ENCODE results near the gene BMP2. TPM values are rescaled to one million over a fixed set of nuclear protein-coding genes. Genes with fewer than 3 reads are reported as not detected.

Gene BMP2
- total and polyA plus RNA-seq, 2 of the 4 experiments (the other 2 are of a cell fraction): 0.18 to 0.21 TPM

DNA sequence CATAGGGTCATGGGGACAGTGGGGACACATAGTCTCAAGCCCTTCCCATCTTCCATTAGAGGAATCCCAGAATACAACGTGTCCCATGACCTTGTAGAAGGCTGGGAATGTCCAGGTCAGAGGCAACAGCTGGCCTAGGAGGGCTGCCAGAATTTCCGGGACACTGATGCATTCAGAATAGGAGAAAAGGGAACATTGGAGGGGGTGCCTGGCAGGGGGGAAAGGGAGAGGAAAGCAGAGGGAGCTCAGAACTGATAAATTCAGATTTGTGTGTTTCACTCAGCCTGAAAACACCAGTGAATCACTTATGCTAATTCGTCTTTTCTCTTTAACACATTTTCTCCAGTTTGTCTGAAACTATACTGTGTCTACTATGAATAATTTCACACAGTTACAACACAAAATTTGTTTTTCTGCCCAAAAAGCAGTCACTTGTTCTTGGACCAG is 35.5 kb upstream of the BMP2 start:
- WGBS, 2 experiments (ENCODE audit: extremely low coverage in 2 of 2, insufficient read length in 1 of 2): no CpG with 5 or more reads among the region's 3 CpGs
- Histone ChIP-seq H3K9me3 (ENCODE audit: control insufficient read depth, insufficient read depth, low read length) (no peaks in the 10 kb centered on the region), H4K20me1 (ENCODE audit: insufficient read depth, low read length) (no peaks in the 10 kb centered on the region), H2AK9ac (replicated peaks; ENCODE audit: low read depth, low read length, poor library complexity) (no peak overlapping the region), H4K91ac (ENCODE audit: insufficient read depth, low read depth, low read length) (no peak overlapping the region), H2BK5ac (ENCODE audit: low read depth, low read length, poor library complexity, severe bottlenecking) (no peak overlapping the region), H2AFZ (replicated peaks; ENCODE audit: low read length, poor library complexity) (no peak overlapping the region), H3K4ac (ENCODE audit: low read depth, low read length) (no peak overlapping the region), H3K4me1 (ENCODE audit: control insufficient read depth, insufficient read depth, low read length) (no peaks in the 10 kb centered on the region), H3K9ac (ENCODE audit: low read depth, low read length) (no peak overlapping the region), H3K9me1 (ENCODE audit: insufficient read depth, low read length) (no peaks in the 10 kb centered on the region), H4K5ac (ENCODE audit: low read depth, low read length) (no peak overlapping the region), H4K8ac (ENCODE audit: low read depth in 2 of 2, low read length in 2 of 2) (no peak overlapping the region), H2BK120ac (ENCODE audit: low read depth, low read length) (no peak overlapping the region), H3K79me1 (ENCODE audit: low read depth in 1 of 2, low read length in 2 of 2) (no peaks in the 10 kb centered on the region), H3K4me2 (ENCODE audit: low read depth, low read length) (no peak overlapping the region), H3K23ac (ENCODE audit: low read depth, low read length) (no peak overlapping the region), H3K27me3 (ENCODE audit: control insufficient read depth, insufficient read depth, low read length) (peaks cover 3% of the 10 kb centered on the region; the same call in 1 of the 2 replicates), H2AK5ac (ENCODE audit: low read depth, low read length) (no peak overlapping the region), H2BK20ac (ENCODE audit: low read depth, low read length) (no peak overlapping the region), H2BK15ac (ENCODE audit: low read depth, low read length) (no peak overlapping the region), H3K56ac (ENCODE audit: extremely low read depth, insufficient read depth, low read length) (no peak overlapping the region), H3K27ac (ENCODE audit: insufficient read depth, low read length) (no peak overlapping the region), H3K36me3 (ENCODE audit: control insufficient read depth, insufficient read depth, low read length) (no peaks in the 10 kb centered on the region), H3K4me3 (ENCODE audit: insufficient read depth, low read depth, low read length) (no peak overlapping the region), H3K18ac (ENCODE audit: low read depth, low read length) (no peak overlapping the region), H3K14ac (replicated peaks; ENCODE audit: low read depth, low read length) (no peak overlapping the region)
- intact Hi-C loops (cut with micrococcal nuclease) (no loop called here), in situ Hi-C loops (cut with MboI; ENCODE audit: low sequenced_read_pairs) (no loop called here), dilution Hi-C loops (cut with HindIII; ENCODE audit: low sequenced_read_pairs, unreplicated experiment) (no loop called here)
- DNase-seq (no peak), ATAC-seq (ENCODE audit: low read depth) (no peak)
- POLR2A ChIA-PET (ENCODE audit: unreplicated experiment): no interaction called here
- CTCF ChIA-PET: no interaction called here
- TF ChIP-seq SMC3 (IDR thresholded peaks at IDR 0.05; ENCODE audit: low read depth, low read length) (no peak), ELK1 (IDR thresholded peaks at IDR 0.05; ENCODE audit: borderline replicate concordance, low read depth, low read length) (no peak)
- BruUV-seq (replicated peaks): no TSS peak

All from IMR-90 (cell line).